Retina (tissue), 1 donor: ENCODE results near the gene NMRAL1.

Experiments used
- DNase-seq: peaks from one replicate; pipeline ENCODE4 v3.0.0-alpha.2; 2016

NMRAL1 gene

DNA sequence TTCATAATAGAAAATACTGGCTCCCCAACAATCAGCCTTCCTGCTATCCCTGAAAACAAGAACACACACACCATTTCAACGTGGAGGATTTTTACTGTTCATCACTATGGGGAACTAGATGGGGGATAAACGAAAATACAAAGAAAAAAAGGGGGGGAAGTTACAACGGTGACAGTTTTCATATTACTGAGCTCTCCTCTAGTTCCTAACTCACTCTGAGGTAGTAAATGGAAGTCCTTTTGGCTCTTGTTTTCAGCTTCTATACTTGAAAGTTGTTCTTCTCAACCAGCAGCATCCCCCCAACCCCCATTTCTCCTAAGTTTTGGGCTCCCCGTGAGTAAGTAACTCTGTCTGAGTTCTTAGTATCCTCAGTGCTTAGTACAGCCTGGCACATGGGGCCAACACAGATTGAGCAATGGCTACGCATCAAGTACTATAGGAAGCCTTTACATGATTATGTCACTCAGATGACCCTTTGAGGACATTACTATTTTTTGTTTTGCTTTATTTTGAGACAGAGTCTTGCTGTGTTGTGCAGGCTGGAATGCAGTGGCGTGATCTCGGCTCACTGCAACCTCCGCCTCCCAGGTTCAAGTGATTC is 53.8 kb downstream of the NMRAL1 start:
- DNase-seq: no peak

DNA sequence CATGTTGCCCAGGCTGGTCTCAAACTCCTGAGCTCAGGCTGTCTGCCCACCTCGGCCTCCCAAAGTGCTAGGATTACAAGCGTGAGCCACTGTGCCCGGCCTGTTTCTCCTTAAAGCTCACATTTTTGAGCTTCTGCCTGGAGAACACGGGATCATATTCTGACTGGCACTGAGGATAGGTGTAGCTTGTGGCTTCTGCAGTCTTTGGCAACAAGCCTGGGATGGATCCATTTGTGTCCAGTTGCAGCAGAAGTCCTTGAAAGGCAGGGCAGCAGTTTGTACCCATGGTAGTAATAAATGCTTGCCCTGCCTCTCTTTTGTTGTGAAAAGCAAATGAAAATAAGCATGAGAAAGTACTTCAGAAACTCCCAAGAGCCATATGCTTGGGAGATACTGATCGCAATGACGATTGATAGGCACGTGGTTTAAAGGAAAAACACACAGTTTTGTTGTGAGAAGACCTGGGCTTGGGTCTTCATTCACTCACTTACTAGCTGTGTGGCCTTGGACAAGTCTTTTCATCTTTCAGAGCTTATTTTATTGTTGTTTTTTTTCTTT is 54.9 kb downstream of the NMRAL1 start:
- DNase-seq: no peak

DNA sequence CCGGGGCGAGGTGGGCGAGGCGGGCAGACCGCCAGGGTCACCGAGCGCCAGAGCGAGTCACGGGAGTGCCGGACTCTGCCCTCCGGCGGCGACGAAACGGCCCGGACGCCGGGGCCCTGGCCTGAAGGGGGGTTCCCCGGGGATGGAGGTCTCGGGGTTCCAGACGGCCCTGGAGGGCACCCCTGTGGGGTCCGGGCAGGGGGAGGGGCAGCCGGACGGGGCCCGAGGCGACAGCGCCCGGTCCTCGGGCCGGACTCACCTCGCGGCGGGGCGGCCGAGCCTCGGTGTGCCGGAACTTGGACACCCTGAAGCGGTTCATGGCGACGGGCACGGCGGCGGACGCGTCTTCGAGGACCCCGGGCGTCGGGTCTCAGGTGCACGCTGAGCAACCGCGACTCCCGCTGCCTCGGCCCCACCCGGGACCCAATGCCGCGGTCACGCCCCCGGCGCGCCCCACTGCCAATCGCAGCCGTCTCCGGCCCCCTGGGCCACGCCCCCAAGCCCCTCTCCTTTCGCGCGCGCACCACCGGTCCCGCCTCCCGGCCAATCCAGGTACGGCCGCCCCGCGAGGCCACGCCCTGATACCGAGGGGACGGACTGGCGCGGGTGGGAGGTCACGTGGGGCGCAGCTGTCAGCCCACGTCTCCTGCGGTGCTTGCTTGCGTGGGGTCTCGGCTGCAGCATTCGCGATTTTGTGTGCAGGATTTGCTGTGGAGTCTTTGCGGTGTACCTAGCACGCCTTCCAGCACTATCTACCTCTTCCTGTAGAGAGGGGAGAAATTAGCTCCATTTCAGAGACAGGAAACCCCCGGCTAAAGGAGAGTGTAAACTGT is 58.0 kb downstream of the NMRAL1 start, which contains the start of gene CORO7:
Gene CORO7, minus strand, starts transcription at position 397 of the 833 bp plus-strand sequence. Its CDS starts 78 bp downstream, at position 319.
- peak; percentile 93 for DNase-seq

DNA sequence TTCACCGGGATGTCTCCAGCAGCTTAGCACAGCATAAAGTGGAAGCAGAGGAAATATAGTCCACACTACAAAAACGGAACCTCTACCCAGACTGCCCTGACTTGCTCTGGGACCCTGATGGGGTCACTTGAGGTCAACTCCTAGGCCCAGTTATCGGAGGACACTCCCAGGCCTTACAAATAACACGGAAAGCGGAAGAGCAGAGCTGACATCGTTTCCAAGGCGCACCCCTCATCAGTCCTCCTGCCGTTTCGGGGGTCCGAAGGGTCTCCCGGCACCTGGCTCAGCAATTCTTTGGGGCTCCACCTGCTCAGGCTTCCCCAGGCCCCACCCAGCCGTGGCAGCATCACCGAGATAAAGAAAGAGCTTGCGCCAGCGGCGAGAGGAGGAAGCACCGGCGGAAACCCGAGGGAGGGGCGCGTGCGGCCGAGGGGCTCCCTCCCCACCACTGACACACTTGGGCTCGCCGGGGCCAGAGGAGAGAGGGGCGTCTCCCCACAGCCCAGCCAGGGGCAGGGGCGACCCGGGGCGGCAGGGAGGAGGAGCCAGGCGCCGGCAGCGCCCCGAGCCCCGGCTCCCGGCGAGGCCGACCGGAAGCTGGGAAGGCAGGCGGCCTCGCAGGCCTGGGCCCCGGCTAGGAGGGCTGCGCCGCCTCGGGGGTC is 58.8 kb downstream of the NMRAL1 start:
- DNase-seq: peak; percentile 69

DNA sequence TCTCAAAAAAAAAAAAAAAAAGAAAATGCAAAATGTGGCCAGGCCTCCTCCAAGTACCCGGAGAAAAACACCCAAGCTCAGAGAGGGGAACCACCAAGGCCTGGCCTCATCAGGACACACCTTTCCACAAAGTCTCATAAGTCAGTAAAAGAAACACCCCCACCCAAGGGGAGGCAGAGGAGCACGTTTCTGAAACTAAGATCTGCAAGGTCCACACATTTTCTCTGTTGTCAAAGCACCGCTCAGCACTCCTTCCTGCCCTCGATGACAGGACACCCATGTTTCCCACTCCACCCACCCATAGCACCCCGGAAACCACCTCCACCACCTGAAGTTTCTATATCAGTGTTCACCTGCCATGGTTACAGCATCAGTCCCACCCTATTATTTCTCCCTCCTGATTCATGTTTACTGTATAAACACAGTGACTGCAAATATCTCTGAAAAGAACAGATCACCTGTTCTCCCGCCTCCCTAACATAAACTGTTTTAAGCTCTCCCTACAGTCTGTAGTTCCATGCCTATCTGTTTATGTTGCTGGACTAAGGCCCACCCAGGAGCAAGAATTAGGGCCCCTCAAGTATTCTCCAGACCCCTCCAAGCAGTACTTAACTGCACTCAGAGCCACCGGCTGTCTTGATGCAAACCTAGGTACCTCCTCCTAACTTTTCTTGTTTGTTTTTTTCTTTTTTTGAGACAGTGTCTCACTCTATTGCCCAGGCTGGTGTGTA is 60.1 kb downstream of the NMRAL1 start:
- no peak for DNase-seq

DNA sequence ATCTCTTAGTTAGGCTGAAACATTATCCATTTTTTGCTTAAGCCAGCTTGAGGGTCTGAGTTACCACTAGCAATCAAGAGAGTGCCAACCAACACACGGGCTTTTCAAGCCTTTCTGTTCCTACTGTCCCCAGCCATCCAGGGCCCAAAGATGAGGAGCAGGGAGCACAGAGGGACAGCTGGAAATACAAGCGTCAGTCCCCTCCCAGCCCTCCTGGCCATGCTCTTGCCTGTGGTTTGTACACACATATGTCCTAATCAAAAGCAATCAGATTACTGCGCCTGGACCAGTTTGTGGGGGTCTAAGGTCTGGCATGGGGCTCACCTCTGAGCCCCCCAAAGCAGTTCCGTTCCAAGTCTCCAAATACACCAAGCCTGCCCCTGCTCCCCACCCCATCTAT is 61.6 kb downstream of the NMRAL1 start:
- DNase-seq: no peak

DNA sequence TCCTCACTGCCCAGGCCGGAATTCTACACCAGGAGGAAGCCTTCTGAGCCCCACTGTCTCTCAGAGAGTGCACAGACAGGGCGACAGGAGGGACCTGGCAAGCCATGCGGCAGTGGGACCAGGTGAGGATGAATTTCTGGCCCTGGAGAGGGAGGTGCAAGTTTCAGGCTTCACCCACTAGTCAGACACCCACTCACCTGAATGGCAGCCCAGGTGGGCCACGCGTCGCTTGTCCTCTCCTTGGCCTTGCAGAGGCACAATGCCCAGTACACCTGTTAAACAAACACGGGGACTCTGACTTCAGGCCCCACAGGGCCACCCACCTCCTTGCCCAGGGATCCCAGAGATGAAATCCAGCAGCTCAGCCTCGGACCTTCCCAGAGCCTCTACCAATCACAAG is 62.3 kb downstream of the NMRAL1 start:
- DNase-seq: no peak
